HTR-8/SVneo (cell line): ENCODE results near the gene KIZ.
"Not testable (repeated sequence)": the region's sequence is repeated elsewhere in the genome, so short reads cannot be mapped to it uniquely, and the experiment has no call there.

Experiments
- DNase-seq: peaks from one replicate; pipeline ENCODE4 v3.0.0; 2011; ENCODE audit warnings: low spot score, mixed read lengths; ENCODE audit not compliant: insufficient read length
- FAIRE-seq: peaks from 2 replicates; lab custom pipeline; 2011; peaks lifted over from hg19 to GRCh38; lab: Jason Lieb, UNC

KIZ gene

GRCh38 chr20:21246161-21246560 is 120.3 kb downstream of the KIZ start:
- no peak for FAIRE-seq
- DNase-seq = no peak

GRCh38 chr20:21247603-21248095 is 121.8 kb downstream of the KIZ start:
- DNase-seq, FAIRE-seq: not testable (repeated sequence)

GRCh38 chr20:21251278-21251677 is 125.4 kb downstream of the KIZ start:
- DNase-seq (no peak), FAIRE-seq (no peak)

- DNase-seq (no peak), FAIRE-seq (no peak)
Observed at GRCh38 chr20:21257192-21257591, 131.3 kb downstream of the KIZ start.

GRCh38 chr20:21258411-21258810 is 132.5 kb downstream of the KIZ start:
- FAIRE-seq = no peak
- no peak for DNase-seq

GRCh38 chr20:21259346-21259745 is 133.5 kb downstream of the KIZ start:
- FAIRE-seq = no peak
- DNase-seq = no peak

- DNase-seq (no peak), FAIRE-seq (no peak)
Observed at GRCh38 chr20:21262812-21263211, 136.9 kb downstream of the KIZ start.

- DNase-seq (no peak), FAIRE-seq (no peak)
Observed at GRCh38 chr20:21265261-21266190, 139.6 kb downstream of the KIZ start.

GRCh38 chr20:21266191-21266536 is 140.3 kb downstream of the KIZ start:
- DNase-seq (no peak), FAIRE-seq (no peak)

- no peak for FAIRE-seq
Observed at GRCh38 chr20:21269772-21270171, 143.9 kb downstream of the KIZ start.

GRCh38 chr20:21270806-21271205 is 144.9 kb downstream of the KIZ start:
- FAIRE-seq = no peak
- no peak for DNase-seq

More at GRCh38 chr20:21269772-21270171, 143.9 kb downstream of the KIZ start:
- no peak for DNase-seq

- no peak for FAIRE-seq
Observed at GRCh38 chr20:21272279-21272678, 146.4 kb downstream of the KIZ start.

GRCh38 chr20:21272679-21273078 is 146.8 kb downstream of the KIZ start:
- FAIRE-seq (no peak), DNase-seq (no peak)

More at GRCh38 chr20:21272279-21272678, 146.4 kb downstream of the KIZ start:
- DNase-seq = no peak

GRCh38 chr20:21273755-21274386 is 148.0 kb downstream of the KIZ start:
- DNase-seq (no peak), FAIRE-seq (no peak)

- DNase-seq = no peak
- FAIRE-seq = no peak
Observed at GRCh38 chr20:21278829-21279228, 152.9 kb downstream of the KIZ start.

- no peak for DNase-seq
- FAIRE-seq = no peak
Observed at GRCh38 chr20:21279706-21280521, 154.0 kb downstream of the KIZ start.

- DNase-seq (no peak), FAIRE-seq (no peak)
Observed at GRCh38 chr20:21280522-21281016, 154.7 kb downstream of the KIZ start.

GRCh38 chr20:21286775-21287174 is 160.9 kb downstream of the KIZ start:
- DNase-seq (no peak), FAIRE-seq (no peak)

GRCh38 chr20:21288587-21289370 is 162.9 kb downstream of the KIZ start:
- no peak for FAIRE-seq

GRCh38 chr20:21289651-21290050 is 163.8 kb downstream of the KIZ start:
- DNase-seq (no peak), FAIRE-seq (no peak)

More at GRCh38 chr20:21288587-21289370, 162.9 kb downstream of the KIZ start:
- DNase-seq = no peak
